OCI-LY7 (cell line): ENCODE measurements around the gene KCND3. TPM values are rescaled to one million over a fixed set of nuclear protein-coding genes. Genes with fewer than 3 reads are reported as not detected.

Experiments
- BruUV-seq: library from RNA; stranded (reverse); fragments of 400-500 nt; replicated peaks from 2 replicates; lab custom pipeline; 2021; lab: Mats Ljungman, UMichigan
- CTCF ChIA-PET: fragments of 300-600 bp; sonication (Branson Sonifier 250); formaldehyde crosslinking; loops from one replicate; lab custom pipeline; 2022; ENCODE audit warnings: antibody characterized with exemption; ENCODE audit not compliant: unreplicated experiment; lab: Charles Lee
- POLR2A ChIA-PET: fragments of 300-600 bp; sonication (Branson Sonifier 250); formaldehyde crosslinking; loops from one replicate; lab custom pipeline; 2022; ENCODE audit warnings: antibody characterized with exemption; lab: Charles Lee
- DNase-seq: peaks from one replicate; pipeline ENCODE4 v3.0.0-alpha.2; 2015; ENCODE audit warnings: low spot score
- H2AFZ ChIP-seq: fragments of 200-600 bp; sonication (generic), shearing (Covaris generic); 2 replicates; pipeline ENCODE4 v1.6.1; 2014; ENCODE audit warnings: mild to moderate bottlenecking, antibody characterized with exemption, low read length, moderate library complexity
- H3K27ac ChIP-seq: fragments of 200-600 bp; sonication (generic); 2 replicates; pipeline ENCODE4 v1.5.1; 2014; ENCODE audit warnings: mixed run types, low read depth, mild to moderate bottlenecking, moderate library complexity, low read length, inconsistent platforms; ENCODE audit not compliant: poor library complexity, severe bottlenecking
- H3K36me3 ChIP-seq: fragments of 200-600 bp; sonication (generic); 2 replicates; pipeline ENCODE4 v1.6.1; 2014; ENCODE audit warnings: mild to moderate bottlenecking, antibody characterized with exemption, low read length, moderate library complexity, mixed read lengths; ENCODE audit not compliant: insufficient read depth
- H3K4me1 ChIP-seq: fragments of 200-600 bp; sonication (generic); 2 replicates; pipeline ENCODE4 v1.5.1; 2014; ENCODE audit warnings: mild to moderate bottlenecking, low read length; ENCODE audit not compliant: insufficient read depth, poor library complexity, severe bottlenecking
- H3K4me2 ChIP-seq: fragments of 200-600 bp; sonication (generic); 2 replicates; pipeline ENCODE4 v1.6.1; 2014; ENCODE audit warnings: mild to moderate bottlenecking, low read length
- H3K4me3 ChIP-seq: fragments of 200-600 bp; sonication (generic); 2 replicates; pipeline ENCODE4 v1.5.1; 2014; ENCODE audit warnings: mild to moderate bottlenecking, low read depth, low read length; ENCODE audit not compliant: poor library complexity, severe bottlenecking
- H3K79me2 ChIP-seq: fragments of 200-600 bp; sonication (generic); 2 replicates; pipeline ENCODE4 v1.6.1; 2016; ENCODE audit warnings: low read depth, mild to moderate bottlenecking, low read length, moderate library complexity, mixed read lengths; ENCODE audit not compliant: insufficient read depth
- H3K9me2 ChIP-seq: fragments of 200-600 bp; sonication (generic); 2 replicates; pipeline ENCODE4 v1.6.1; 2016; ENCODE audit warnings: mild to moderate bottlenecking, low read length, mixed read lengths; ENCODE audit not compliant: insufficient read depth
- H3K9me3 ChIP-seq: fragments of 200-600 bp; sonication (generic); 2 replicates; pipeline ENCODE4 v1.6.1; 2014; ENCODE audit warnings: mild to moderate bottlenecking, mixed run types, low read length, mixed read lengths
- H4K20me1 ChIP-seq: fragments of 200-600 bp; sonication (generic); 2 replicates; pipeline ENCODE4 v1.6.1; 2014; ENCODE audit warnings: mild to moderate bottlenecking, antibody characterized with exemption, low read length, moderate library complexity, mixed read lengths; ENCODE audit not compliant: insufficient read depth
- EZH2phosphoT487 ChIP-seq: fragments of 200-600 bp; sonication (generic); IDR thresholded peaks from 2 replicates; pipeline ENCODE4 v1.6.1; 2018; ENCODE audit warnings: low read depth, borderline replicate concordance, mild to moderate bottlenecking, mixed run types, antibody characterized with exemption, low read length, moderate library complexity, mixed read lengths
- intact Hi-C: fragments of 100-400 bp; cut with micrococcal nuclease; formaldehyde crosslinking; loops from one replicate; pipeline ENCODE4 v1.10.0; 2022; ENCODE audit not compliant: unreplicated experiment
- total RNA-seq, 2 experiments: library from RNA; depleted of rRNA in 1 of 2; stranded (reverse); fragments of >200 nt in 1 of 2; shearing (Covaris generic) in 1 of 2; gene quantifications; 2 replicates each; pipeline ENCODE4 v1.2.3, GENCODE V29; 2014 to 2022
- TF ChIP-seq, protein P1 (sequence below): fragments of 200-600 bp; sonication (generic); conservative IDR thresholded peaks from 2 replicates; pipeline ENCODE4 v1.5.1; 2014; ENCODE audit warnings: mild to moderate bottlenecking, antibody characterized with exemption, low read length, moderate library complexity, mixed read lengths

KCND3 gene
- total RNA-seq, 2 experiments from 2014 or later = not detected

- TF ChIP-seq EZH2phosphoT487 = no peak
- TF ChIP-seq, protein P1, sequence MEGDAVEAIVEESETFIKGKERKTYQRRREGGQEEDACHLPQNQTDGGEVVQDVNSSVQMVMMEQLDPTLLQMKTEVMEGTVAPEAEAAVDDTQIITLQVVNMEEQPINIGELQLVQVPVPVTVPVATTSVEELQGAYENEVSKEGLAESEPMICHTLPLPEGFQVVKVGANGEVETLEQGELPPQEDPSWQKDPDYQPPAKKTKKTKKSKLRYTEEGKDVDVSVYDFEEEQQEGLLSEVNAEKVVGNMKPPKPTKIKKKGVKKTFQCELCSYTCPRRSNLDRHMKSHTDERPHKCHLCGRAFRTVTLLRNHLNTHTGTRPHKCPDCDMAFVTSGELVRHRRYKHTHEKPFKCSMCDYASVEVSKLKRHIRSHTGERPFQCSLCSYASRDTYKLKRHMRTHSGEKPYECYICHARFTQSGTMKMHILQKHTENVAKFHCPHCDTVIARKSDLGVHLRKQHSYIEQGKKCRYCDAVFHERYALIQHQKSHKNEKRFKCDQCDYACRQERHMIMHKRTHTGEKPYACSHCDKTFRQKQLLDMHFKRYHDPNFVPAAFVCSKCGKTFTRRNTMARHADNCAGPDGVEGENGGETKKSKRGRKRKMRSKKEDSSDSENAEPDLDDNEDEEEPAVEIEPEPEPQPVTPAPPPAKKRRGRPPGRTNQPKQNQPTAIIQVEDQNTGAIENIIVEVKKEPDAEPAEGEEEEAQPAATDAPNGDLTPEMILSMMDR = no peak
- no peak for DNase-seq
- POLR2A ChIA-PET = no interaction called here
- Histone ChIP-seq H3K9me2 (no peaks in the 10 kb centered on the region), H3K4me1 (no peaks in the 10 kb centered on the region), H2AFZ (no peak overlapping the region), H4K20me1 (no peaks in the 10 kb centered on the region), H3K79me2 (no peaks in the 10 kb centered on the region), H3K9me3 (no peaks in the 10 kb centered on the region), H3K4me2 (no peak overlapping the region), H3K27ac (no peak overlapping the region), H3K4me3 (no peak overlapping the region), H3K36me3 (no peaks in the 10 kb centered on the region)
- CTCF ChIA-PET = no interaction called here
- BruUV-seq = no TSS peak
- intact Hi-C loops = no loop called here
Measured at GRCh38 chr1:111779546-111779945, 209.9 kb downstream of the KCND3 start.

DNA sequence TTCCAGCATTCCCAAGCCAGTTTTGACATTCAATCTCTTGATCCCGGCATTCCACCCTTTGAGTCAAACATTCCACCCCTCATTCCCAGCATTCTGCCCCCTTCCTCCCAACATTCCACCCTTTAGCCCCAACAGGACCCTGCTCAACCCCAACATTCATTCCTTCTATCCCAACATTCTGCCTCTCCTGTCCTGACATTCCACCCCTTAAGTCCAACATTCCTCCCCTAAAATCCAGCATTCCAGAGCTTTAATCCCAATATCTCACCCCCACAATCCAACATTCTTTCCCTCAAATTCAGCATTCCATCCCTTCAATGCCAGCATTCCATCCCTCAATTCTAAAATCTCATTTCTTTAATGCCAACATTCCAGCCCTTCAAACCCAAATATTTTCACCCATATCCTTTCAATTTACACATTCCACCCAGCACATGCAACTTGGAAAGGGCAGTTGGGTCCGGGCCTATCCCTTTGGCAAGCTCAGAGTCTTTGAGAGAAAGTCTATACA lies 210.9 kb downstream of the KCND3 start:
- POLR2A ChIA-PET = no interaction called here
- H3K9me2 ChIP-seq = no peaks in the 10 kb centered on the region
- no peaks in the 10 kb centered on the region for H3K36me3 ChIP-seq
- no peak overlapping the region for H2AFZ ChIP-seq
- CTCF ChIA-PET = no interaction called here
- DNase-seq = no peak
- intact Hi-C loops = no loop called here
- no peak overlapping the region for H3K27ac ChIP-seq
- H4K20me1 ChIP-seq = no peaks in the 10 kb centered on the region
- H3K9me3 ChIP-seq = no peaks in the 10 kb centered on the region
- no TSS peak for BruUV-seq
- no peaks in the 10 kb centered on the region for H3K79me2 ChIP-seq
- no peak overlapping the region for H3K4me3 ChIP-seq
- no peaks in the 10 kb centered on the region for H3K4me1 ChIP-seq
- TF ChIP-seq, protein P1 = no peak
- no peak for TF ChIP-seq EZH2phosphoT487
- no peak overlapping the region for H3K4me2 ChIP-seq

GRCh38 chr1:111778066-111778465 lies 211.4 kb downstream of the KCND3 start:
- Histone ChIP-seq H3K27ac (no peak overlapping the region), H3K4me3 (no peak overlapping the region), H3K9me2 (no peaks in the 10 kb centered on the region), H3K4me2 (no peak overlapping the region), H3K79me2 (no peaks in the 10 kb centered on the region), H4K20me1 (no peaks in the 10 kb centered on the region), H2AFZ (no peak overlapping the region), H3K4me1 (no peaks in the 10 kb centered on the region), H3K36me3 (no peaks in the 10 kb centered on the region), H3K9me3 (no peaks in the 10 kb centered on the region)
- DNase-seq = no peak
- intact Hi-C loops = no loop called here
- no peak for TF ChIP-seq EZH2phosphoT487
- TF ChIP-seq, protein P1 = no peak
- CTCF ChIA-PET = no interaction called here
- POLR2A ChIA-PET = interaction anchor here (0.6 kb wide), 1 partner anchor 353 kb away, joined by 6 read pairs; no protein-coding TSS in a partner anchor
- BruUV-seq = no TSS peak
